Stimulated activated CD4-positive, alpha-beta T cell treated with anti-CD3 and anti-CD28 coated beads, Interleukin-12 subunit alpha, Interleukin-12 subunit beta, amount 100 ng/mL, for 48 hours (primary cell): ENCODE results near the gene FBRSL1.

Source experiments
- DNase-seq, 3 donors: peaks; one replicate each; pipeline ENCODE4 v3.0.0-alpha.2; 2020; ENCODE audit warnings: low read depth in 2 of 3, low spot score in 1 of 3

Gene FBRSL1

DNA sequence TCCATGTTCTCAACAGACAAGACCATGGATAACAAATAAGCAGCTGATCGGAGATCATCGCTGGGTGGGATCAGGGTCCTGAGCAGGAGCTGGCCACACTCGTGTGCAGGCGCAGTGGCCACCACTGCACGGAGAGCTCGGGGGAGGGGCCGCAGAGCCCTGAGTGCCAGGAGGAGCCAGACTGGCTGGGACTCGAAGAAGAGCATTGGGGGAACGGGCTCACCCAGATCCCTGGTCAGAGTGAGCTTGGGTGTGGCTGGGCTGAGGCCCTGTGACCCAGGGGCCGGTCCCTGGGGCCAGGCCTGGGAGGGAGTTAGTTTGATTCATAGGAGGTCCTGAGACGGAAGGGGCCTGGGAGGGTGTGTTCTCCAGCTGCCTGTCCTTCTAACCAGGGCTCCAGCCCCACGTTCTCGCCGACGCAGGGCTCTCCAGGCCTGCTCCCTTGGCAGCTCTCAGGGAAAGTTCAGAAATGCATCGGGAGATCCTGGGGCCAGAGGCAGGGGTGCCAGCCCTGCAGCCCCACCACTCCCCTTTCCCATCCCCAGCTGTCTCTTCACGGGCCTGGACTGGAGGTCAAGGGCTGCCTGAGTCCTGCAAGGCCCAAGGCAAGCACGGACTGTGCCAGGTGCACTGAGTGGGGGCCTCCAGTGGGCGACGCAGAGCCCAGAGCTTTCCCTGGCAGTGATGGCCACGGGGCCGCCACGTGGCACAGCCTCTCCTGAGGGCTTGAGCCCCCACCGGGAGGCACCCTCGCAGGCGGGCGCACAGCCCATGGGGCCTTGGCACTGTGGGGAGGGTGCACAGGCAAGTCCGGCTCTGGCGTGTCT is 48.1 kb downstream of the FBRSL1 start:
- DNase-seq, result no peak

GRCh38 chr12:132538663-132538990 is 48.7 kb downstream of the FBRSL1 start:
- no peak for DNase-seq

GRCh38 chr12:132539016-132539773 is 49.2 kb downstream of the FBRSL1 start:
- DNase-seq, result no peak

DNA sequence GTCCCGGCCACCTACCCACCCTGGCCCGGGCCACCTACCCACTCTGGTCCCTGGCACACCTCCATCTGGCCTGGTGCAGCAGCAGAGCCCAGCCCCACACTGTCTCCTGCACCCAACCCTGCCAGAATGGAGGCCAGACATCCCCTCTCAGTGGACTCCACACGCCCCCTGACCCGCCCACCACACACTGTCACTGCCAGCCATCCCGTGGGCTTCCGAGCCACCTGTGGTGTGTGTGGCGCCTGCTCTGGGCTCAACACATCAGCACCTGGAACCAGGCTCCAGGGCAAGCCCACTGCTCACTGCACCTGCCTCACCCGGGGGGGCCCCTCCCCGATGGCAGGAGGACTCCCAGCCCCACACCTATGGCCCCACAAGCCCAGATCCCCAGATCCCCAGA is 50.5 kb downstream of the FBRSL1 start:
- no peak for DNase-seq

- no peak for DNase-seq
Measured at GRCh38 chr12:132541200-132541599, 51.2 kb downstream of the FBRSL1 start.

DNA sequence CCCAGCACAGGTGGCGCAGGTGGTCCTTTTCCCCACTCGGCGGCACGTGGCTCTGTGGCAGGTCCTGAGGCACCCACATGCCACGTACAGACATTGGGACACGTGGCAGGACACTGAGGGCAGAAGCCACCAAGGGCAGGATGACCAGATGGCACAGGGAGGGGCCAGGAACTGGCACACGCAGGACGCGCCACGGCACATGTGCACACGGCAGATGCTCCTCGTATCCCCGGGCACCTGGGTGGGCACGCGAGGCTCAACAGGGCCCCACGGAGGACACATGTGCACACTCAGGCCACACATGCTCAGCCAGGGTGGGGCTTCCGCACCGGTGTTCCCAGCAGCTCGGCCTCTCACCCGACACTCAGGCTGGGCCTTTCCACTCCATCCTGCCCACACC is 52.0 kb downstream of the FBRSL1 start:
- no peak for DNase-seq

DNA sequence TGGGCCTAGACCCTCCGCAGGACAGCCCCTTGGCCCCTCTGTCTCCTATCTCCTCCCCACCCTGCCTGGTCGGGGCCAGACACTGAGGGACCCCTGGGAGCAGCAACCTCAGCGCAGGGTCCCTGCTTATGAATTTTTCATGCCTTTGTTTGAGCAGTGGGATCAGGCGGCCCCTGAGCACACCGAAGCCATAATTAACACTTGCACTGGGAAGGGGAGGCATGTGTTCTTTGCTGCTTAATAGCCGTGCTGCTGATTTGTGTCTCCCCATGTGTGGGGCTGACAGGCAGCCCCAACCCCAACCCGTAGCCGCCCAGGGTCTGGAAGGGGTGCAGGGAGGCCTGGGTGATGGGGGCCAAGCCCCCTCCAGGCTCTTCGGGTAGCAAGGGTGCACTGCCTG is 52.7 kb downstream of the FBRSL1 start:
- no peak for DNase-seq

GRCh38 chr12:132543298-132544079 is 53.5 kb downstream of the FBRSL1 start:
- no peak for DNase-seq

DNA sequence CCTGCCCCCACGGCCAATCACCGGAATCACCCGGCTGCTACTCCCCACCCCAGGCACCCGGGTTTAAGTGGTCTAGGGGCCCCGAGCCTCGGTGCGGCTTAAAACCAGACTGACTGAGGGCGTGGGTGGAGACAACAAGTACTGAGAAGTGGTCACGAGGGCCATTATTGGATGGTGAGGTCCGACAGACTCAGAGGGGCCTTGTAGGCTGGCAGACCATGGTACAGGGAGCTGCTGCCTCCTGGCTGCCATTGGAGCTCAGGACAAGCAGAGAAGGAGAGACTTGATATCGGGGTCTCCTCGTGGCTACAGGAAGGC is 54.1 kb downstream of the FBRSL1 start:
- DNase-seq, result no peak

GRCh38 chr12:132544498-132544897 is 54.5 kb downstream of the FBRSL1 start:
- no peak for DNase-seq

DNA sequence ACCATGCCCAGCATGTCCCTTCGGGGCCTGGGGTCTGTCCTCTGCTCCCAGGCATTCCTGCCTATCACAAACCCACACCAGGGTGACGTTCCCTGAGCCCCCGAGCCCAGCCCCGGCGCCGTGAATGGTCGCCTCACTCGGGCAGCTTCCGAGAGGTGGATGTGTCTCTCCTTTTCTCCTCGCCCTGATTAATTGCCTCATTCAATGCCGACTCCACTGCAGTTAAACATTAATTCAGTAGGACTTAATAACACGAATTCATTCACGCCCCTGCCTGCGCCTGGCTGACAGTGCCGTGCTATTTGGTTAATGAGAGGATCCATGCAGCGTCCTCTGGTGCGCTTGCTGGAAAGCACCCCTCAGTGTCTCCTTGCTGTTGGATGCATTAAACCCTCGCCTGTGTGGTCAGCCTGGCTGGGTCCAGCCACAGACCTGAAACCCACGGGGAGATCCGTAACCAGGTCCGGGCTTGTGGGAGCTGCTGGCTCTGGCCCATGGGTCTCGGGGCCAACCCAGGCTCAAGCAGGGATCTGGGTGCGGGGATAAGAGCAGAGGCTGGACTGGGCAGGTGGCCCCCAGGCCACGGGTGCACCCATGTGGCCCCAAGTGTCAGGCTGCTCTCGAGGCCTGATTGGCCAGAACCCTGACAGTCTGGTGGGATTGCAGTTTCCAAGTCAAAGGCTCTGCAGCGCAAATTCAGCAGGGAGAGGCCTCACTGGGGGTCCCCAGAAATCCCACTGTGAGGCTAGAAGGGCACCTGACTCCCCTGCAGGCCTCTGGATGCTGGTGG is 55.4 kb downstream of the FBRSL1 start:
- no peak for DNase-seq

DNA sequence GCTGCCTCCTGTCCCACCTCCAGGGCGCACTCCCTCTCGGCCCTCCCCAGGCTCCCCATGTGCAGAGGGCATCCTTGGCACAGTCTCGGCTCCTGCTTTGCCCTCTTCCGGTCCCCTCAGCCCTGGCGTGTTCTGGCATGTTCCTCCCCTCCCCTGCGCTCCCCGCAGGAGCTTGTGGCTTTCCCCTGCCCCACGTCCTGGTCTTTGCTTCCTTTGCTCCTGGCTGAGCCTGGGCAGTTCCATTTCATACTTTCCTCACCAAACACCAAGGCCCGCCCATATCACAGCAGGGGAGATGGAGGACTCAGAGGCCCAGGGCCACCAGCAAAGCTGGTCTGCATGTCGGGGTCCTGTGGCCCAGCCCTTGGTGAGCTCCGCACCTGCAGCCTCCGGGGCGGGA is 56.0 kb downstream of the FBRSL1 start:
- no peak for DNase-seq

DNA sequence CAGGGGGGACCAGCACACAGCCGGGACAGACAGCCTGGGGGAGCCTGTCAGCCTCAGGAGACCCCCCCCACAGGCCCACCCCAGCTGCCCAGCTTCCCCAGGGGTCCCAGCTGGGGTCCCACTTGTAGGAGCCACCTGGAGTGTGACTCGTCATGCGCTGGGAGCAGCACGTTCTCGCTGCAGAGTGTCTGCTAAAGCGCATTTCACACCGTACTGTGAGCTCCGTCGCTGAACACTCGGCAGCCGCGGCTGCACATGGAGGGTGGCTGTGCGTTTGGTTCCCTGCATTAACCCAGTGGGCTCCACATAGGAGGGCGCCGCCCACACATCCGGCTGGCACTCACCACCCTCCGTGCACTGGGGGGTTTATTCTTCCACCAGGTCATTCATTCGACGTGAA is 56.7 kb downstream of the FBRSL1 start:
- DNase-seq, result no peak

DNA sequence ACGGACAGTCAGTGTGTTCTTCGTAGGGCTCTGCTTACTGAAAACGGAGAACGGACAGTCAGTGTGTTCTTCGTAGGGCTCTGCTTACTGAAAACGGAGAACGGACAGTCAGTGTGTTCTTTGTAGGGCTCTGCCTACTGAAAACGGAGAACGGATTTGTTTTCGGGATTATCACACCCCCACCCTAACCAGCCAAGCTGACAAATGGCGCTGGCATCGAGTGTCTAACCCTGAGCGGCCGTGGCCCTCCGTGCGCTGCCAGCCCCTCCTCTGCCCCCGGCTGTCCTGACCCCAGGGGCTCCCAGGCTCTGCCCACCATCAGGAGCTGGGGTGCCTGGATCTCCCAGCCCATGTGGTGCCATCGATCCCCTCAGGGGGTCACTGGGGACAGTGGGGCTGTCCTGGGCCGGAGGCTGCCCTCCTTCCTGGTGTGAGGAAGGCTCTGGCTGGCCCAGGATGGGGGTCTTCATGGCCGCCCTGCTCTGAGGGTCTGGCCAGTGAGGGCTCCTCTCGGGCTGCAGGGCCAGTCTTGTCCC is 57.3 kb downstream of the FBRSL1 start:
- DNase-seq, result no peak

DNA sequence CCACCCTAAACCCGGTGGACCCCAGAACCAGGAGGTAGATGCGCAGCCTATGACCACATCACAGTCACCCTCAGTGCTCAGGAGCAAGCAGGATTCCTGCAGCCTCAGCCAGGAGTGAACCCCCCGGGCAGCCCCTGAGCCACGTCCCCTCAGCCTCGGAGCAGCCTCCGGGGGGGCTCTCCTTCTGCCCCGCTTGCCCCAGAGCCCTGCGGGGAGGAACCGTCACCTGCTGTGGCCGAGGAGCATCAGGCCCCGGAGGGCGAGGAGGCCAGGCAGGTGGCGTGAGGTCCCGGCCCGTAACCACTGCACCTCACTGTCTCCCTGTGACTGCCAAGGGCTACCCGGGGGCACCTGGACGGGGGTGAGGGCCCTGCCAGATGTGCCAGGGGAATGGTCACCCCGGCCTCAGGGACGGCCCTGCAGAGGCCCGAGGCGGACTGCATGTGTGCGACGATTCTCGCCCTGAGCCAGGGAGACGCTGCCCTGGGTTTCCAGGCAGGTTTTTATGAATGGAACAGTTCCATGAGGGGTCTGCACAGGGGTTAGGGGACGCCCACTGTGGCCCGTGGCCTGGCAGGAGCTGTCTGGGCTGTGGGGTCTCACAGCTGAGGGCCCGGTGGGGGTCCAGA is 58.6 kb downstream of the FBRSL1 start:
- no peak for DNase-seq

- no peak for DNase-seq
Measured at GRCh38 chr12:132549059-132549458, 59.1 kb downstream of the FBRSL1 start.

- no peak for DNase-seq
Measured at GRCh38 chr12:132550014-132550802, 60.3 kb downstream of the FBRSL1 start.

DNA sequence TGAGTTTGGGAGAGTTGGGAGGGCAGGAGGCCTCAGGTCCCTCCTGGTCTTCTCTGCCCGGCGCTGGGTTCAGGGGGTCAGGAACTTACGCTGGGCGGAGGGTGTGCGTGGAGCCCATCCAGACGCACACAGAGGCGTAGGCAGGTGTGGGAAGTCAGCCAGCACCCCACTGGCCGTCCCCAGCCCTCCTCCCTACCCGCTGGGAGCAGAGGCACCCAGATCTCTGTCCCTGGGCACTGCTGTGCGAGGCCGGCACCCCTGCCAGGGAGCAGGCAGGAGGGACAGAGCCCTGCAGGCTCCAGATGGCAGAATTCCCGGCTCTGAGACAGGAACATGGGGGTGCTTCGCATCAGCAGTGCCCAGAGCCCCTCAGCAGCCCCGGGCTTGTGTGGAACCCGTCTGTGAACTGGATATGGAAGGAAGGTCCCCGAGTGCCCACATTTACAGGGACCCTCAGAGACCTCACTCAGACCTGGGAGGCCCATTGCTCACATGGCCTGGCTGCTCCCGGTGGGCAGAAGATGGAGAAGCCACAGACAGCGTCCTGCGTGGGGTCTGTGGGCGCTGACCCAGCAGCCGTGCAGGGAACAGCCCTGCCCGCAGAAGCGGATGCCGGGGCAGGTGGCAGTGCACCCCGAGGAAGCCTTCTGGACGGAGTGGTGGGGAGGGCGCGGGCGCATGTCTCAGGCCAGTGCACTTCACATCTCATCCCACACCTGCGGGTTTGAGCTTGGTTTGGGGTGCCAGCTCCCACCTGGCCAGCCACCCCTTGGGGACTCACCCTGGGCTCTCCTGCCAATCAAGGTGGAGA is 61.1 kb downstream of the FBRSL1 start:
- no peak for DNase-seq

DNA sequence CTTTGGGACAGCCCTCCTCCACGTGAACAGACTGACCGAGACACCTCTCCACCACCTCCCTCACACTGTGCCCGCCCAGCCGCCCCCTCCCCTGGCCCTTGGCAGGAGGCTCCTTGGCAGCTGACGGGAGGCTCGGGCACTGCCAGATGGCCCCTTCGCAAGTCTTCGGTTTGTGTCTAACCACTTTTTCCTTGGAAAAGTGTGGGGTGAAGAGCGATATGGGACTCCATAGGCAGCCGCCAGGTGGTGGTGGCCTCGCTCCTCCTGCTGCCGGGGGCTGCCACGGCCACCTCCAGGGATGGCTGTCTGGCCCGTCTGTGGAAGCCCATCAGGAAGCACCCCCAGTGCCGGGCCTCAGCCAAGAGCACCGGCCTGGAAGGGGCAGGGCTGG is 61.7 kb downstream of the FBRSL1 start:
- no peak for DNase-seq
